ENCODE data around the gene HSF2BP. TPM values are rescaled to one million over a fixed set of nuclear protein-coding genes. Genes with fewer than 3 reads are reported as not detected.

HSF2BP gene
- total RNA-seq, 1 experiment from 2014 or later: 1.5 TPM

DNA sequence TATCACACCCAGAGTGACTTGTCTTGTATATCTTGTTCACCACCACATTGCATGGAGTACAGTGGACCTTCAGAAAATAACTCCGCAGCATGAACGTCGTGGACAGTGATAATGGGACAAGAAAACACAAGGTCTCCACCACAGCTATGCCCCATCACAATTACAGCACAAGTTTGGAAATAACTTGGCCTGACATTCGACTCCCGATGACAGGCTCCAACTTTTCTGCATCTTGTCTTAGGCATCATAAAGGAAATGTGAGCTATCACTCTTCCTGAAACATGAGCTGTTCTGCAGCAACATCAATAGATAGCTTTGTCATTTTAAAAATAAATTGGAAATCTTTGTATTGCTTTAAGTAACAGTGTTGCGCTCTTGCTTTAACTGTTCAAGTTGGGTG lies 3.0 kb upstream of the HSF2BP start:
- Mint-ChIP-seq H3K27me3 (ENCODE audit: low read depth) (peaks cover 1% of the 10 kb centered on the region), H3K4me3 (no peak overlapping the region), H3K4me1 (peaks cover 17 to 20% of the 10 kb centered on the region in 2 experiments), H3K27ac (no peak overlapping the region), H3K36me3 (ENCODE audit: insufficient read depth in 1 of 3, low read depth in 3 of 3) (peaks cover 44 to 68% (median 50%) of the 10 kb centered on the region in 3 experiments), H3K9me3 (no peaks in the 10 kb centered on the region; a peak in 1 of 5 replicates)
- H2AFZ ChIP-seq (ENCODE audit: low read length): no peak overlapping the region
- H3K79me2 ChIP-seq (ENCODE audit: insufficient read depth, low read length): peaks cover 48% of the 10 kb centered on the region; the same call in 1 of the 2 replicates
- H2BK5ac ChIP-seq (ENCODE audit: insufficient read length, low read length): no peak overlapping the region
- no peaks in the 10 kb centered on the region for H3K4me1 ChIP-seq (ENCODE audit: insufficient read depth, low read length)
- H3K9me3 ChIP-seq (ENCODE audit: control insufficient read depth, low read depth, low read length): no peaks in the 10 kb centered on the region
- no peak overlapping the region for H3K23ac ChIP-seq (ENCODE audit: insufficient read length, low read depth, low read length)
- no peak overlapping the region for H2AK5ac ChIP-seq (ENCODE audit: insufficient read length, low read length)
- H2BK120ac ChIP-seq (ENCODE audit: low read depth, low read length, poor library complexity, severe bottlenecking): no peak overlapping the region
- WGBS (ENCODE audit: extremely low coverage, insufficient read length, low lambda C conversion rate): no CpG with 5 or more reads among the region's 6 CpGs
- H3K18ac ChIP-seq (ENCODE audit: insufficient read length, low read depth, low read length): no peak overlapping the region
- no peaks in the 10 kb centered on the region for H3K79me1 ChIP-seq (ENCODE audit: insufficient read depth, low read depth, low read length, poor library complexity, severe bottlenecking)
- no peak overlapping the region for H3K9ac ChIP-seq (ENCODE audit: extremely low read depth, insufficient read length, low read length)
- no peak overlapping the region for H3K56ac ChIP-seq (ENCODE audit: insufficient read length, low read depth, low read length)
- H3K4ac ChIP-seq (ENCODE audit: low read depth, low read length): no peak overlapping the region
- H2BK12ac ChIP-seq (ENCODE audit: insufficient read length, low read depth, low read length): no peak overlapping the region
- DNase-seq: no peak
- no peak overlapping the region for H3K27ac ChIP-seq (ENCODE audit: insufficient read length, low read depth, low read length)
- no peaks in the 10 kb centered on the region for H3K27me3 ChIP-seq (ENCODE audit: insufficient read depth, low read length)
- no peak for TF ChIP-seq CTCF (conservative IDR thresholded peaks at IDR 0.05)
- no peak overlapping the region for H3K4me2 ChIP-seq (ENCODE audit: insufficient read depth, insufficient read length, low read length)
- no peaks in the 10 kb centered on the region for H4K20me1 ChIP-seq (ENCODE audit: control insufficient read depth, insufficient read depth, insufficient read length)
- H2BK15ac ChIP-seq (ENCODE audit: low read depth, low read length): no peak overlapping the region
- H3T11ph ChIP-seq (ENCODE audit: low read length): no peak overlapping the region
- H3K23me2 ChIP-seq (ENCODE audit: insufficient read length, low read depth, low read length, poor library complexity, severe bottlenecking): peaks cover 6% of the 10 kb centered on the region
- H4K8ac ChIP-seq (replicated peaks; ENCODE audit: insufficient read length, low read depth, low read length): no peak overlapping the region
- H3K14ac ChIP-seq (ENCODE audit: insufficient read depth, low read length): no peak overlapping the region
- H4K5ac ChIP-seq (ENCODE audit: insufficient read length, low read depth, low read length): no peak overlapping the region
- no peak overlapping the region for H2BK20ac ChIP-seq (ENCODE audit: low read depth, low read length, poor library complexity, severe bottlenecking)
- H4K91ac ChIP-seq (ENCODE audit: insufficient read length, low read depth, low read length): no peak overlapping the region
